HL-60 (cell line): ENCODE measurements around the gene ANKRD34A.

ENCODE experiments used
- DNase-seq, 2 experiments: peaks; one replicate each; pipeline ENCODE4 v3.0.0-alpha.2; 2010 to 2020; ENCODE audit warnings: low read depth in 1 of 2, low spot score in 1 of 2
- H3K27ac ChIP-seq: fragments of 250-450 bp; sonication (Bioruptor Pico); replicated peaks from 2 replicates; pipeline ENCODE4 v1.5.1; 2020; ENCODE audit warnings: mild to moderate bottlenecking, moderate library complexity
- H3K27me3 ChIP-seq: fragments of 250-450 bp; sonication (Bioruptor Pico); 2 replicates; pipeline ENCODE4 v1.5.1; 2021; ENCODE audit warnings: mild to moderate bottlenecking, moderate library complexity; ENCODE audit not compliant: insufficient read depth, poor library complexity, severe bottlenecking
- H3K4me3 ChIP-seq: replicated peaks from 2 replicates; pipeline ENCODE4 v1.5.1; 2011; ENCODE audit warnings: mild to moderate bottlenecking, control low read depth, low read length; ENCODE audit not compliant: insufficient read depth
- GABPA ChIP-seq: IDR thresholded peaks from 2 replicates; pipeline ENCODE4 v1.6.1; 2012; ENCODE audit warnings: low read depth
- POLR2AphosphoS5 ChIP-seq: IDR thresholded peaks from 2 replicates; pipeline ENCODE4 v1.6.1; 2012; ENCODE audit warnings: low read depth
- SPI1 ChIP-seq: IDR thresholded peaks from 2 replicates; pipeline ENCODE4 v1.6.1; 2012; ENCODE audit warnings: low read depth, mild to moderate bottlenecking, borderline replicate concordance
- TF ChIP-seq, protein P1 (sequence below): IDR thresholded peaks from 2 replicates; pipeline ENCODE4 v1.6.1; 2012; ENCODE audit warnings: low read depth; ENCODE audit not compliant: insufficient replicate concordance
- TF ChIP-seq, protein P2 (sequence below): IDR thresholded peaks from one replicate; pipeline ENCODE4 v1.5.1; 2011; ENCODE audit warnings: low read length, control low read depth, inconsistent platforms; ENCODE audit not compliant: insufficient read depth

The ANKRD34A gene

DNA sequence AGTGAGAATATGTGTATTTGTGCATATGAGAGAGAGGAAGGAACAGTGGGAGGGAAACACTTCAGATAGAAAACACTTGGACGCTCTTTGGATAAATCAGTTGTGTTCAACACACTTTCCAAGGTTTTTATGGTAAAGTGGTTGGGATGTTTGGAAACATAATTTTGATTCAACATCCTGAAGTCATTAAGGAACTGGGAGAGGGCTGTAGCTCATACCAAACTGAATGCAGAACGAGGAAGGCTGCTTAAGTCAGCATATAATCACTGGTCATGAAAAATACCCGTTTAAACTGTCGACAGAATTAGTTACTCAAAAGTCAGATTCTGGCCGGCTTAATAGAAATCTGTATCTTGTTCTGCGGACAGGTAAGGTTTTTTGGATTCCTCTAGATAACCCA is 21.5 kb downstream of the ANKRD34A start:
- TF ChIP-seq GABPA (no peak), POLR2AphosphoS5 (no peak)
- TF ChIP-seq, protein P1, sequence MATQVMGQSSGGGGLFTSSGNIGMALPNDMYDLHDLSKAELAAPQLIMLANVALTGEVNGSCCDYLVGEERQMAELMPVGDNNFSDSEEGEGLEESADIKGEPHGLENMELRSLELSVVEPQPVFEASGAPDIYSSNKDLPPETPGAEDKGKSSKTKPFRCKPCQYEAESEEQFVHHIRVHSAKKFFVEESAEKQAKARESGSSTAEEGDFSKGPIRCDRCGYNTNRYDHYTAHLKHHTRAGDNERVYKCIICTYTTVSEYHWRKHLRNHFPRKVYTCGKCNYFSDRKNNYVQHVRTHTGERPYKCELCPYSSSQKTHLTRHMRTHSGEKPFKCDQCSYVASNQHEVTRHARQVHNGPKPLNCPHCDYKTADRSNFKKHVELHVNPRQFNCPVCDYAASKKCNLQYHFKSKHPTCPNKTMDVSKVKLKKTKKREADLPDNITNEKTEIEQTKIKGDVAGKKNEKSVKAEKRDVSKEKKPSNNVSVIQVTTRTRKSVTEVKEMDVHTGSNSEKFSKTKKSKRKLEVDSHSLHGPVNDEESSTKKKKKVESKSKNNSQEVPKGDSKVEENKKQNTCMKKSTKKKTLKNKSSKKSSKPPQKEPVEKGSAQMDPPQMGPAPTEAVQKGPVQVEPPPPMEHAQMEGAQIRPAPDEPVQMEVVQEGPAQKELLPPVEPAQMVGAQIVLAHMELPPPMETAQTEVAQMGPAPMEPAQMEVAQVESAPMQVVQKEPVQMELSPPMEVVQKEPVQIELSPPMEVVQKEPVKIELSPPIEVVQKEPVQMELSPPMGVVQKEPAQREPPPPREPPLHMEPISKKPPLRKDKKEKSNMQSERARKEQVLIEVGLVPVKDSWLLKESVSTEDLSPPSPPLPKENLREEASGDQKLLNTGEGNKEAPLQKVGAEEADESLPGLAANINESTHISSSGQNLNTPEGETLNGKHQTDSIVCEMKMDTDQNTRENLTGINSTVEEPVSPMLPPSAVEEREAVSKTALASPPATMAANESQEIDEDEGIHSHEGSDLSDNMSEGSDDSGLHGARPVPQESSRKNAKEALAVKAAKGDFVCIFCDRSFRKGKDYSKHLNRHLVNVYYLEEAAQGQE = no peak
- TF ChIP-seq, protein P2, sequence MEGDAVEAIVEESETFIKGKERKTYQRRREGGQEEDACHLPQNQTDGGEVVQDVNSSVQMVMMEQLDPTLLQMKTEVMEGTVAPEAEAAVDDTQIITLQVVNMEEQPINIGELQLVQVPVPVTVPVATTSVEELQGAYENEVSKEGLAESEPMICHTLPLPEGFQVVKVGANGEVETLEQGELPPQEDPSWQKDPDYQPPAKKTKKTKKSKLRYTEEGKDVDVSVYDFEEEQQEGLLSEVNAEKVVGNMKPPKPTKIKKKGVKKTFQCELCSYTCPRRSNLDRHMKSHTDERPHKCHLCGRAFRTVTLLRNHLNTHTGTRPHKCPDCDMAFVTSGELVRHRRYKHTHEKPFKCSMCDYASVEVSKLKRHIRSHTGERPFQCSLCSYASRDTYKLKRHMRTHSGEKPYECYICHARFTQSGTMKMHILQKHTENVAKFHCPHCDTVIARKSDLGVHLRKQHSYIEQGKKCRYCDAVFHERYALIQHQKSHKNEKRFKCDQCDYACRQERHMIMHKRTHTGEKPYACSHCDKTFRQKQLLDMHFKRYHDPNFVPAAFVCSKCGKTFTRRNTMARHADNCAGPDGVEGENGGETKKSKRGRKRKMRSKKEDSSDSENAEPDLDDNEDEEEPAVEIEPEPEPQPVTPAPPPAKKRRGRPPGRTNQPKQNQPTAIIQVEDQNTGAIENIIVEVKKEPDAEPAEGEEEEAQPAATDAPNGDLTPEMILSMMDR = no peak
- Histone ChIP-seq H3K27me3 (no peaks in the 10 kb centered on the region), H3K4me3 (no peak overlapping the region), H3K27ac (no peak overlapping the region)
- no peak for DNase-seq

DNA sequence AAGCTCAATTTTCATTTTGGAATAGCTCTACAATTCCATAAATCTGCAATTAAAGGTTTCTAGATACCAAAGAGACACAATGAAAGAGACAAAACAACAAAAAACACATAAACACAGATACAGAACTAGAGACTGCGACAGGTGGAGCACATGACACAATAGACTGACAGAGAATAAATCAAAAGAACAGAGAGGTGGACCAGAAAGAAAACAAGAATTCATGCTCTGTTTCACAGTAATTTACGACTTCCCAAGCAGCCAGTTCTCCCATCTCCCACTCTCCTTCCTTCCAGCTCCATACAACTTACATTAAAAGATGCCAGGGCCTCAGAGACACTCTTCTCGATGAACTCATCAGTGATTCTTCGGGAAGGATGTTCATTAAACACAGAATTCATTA is 22.0 kb downstream of the ANKRD34A start:
- TF ChIP-seq, protein P1 = no peak
- TF ChIP-seq SPI1 (no peak), GABPA (no peak)
- TF ChIP-seq, protein P2 = no peak
- H3K4me3 ChIP-seq = no peak overlapping the region
- no peaks in the 10 kb centered on the region for H3K27me3 ChIP-seq
- DNase-seq = no peak
- no peak overlapping the region for H3K27ac ChIP-seq

DNA sequence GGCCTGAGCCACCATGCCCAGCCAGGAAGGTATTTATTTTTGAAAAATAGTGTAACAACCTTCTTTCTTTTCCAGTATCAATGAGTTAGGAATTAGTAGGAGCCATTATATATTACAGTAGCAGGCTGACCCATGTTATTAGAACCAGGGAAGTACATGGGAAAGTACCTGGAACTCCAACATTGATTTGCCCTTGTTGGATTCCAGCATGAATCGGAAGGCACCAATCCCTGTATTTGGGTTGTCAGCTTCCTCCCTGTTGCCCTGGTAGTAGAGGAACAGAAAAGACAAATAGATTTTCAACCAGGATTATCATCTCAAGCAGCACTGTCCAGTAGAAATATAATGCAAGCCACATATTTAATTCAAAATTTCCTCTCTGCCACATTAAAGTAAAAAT is 26.9 kb downstream of the ANKRD34A start:
- no peak for DNase-seq
- Histone ChIP-seq H3K27me3 (no peaks in the 10 kb centered on the region), H3K27ac (no peak overlapping the region), H3K4me3 (no peak overlapping the region)
- TF ChIP-seq, protein P2 = no peak
- no peak for TF ChIP-seq GABPA
- no peak for TF ChIP-seq SPI1
- TF ChIP-seq POLR2AphosphoS5 = no peak
- TF ChIP-seq, protein P1 = no peak
